HG03571 (cell line): ENCODE results near the gene GNAT2.

Experiments used
- ATAC-seq: cut with Tn5 transposase; IDR thresholded peaks from one replicate; pipeline ENCODE4 v1.9.1; 2021; ENCODE audit not compliant: unreplicated experiment

The GNAT2 gene

DNA sequence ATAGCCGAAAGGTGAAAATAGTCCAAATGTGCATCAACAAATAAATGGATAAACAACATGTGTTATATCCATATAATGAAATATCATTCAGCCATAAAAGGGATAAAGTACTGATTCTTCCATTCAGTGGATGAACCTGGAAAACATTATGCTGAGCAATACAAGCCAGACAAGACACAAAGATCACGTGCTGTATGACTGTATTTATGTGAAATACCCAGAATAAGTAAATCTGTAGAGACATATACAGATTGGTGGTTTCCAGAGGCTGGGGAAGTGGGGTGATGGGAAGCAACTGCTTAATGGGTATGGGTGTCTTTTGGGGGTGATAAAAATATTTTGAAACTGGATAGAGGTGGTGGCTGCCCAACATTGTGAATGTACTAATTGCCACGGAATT is 23.2 kb upstream of the GNAT2 start:
- ATAC-seq: no peak

DNA sequence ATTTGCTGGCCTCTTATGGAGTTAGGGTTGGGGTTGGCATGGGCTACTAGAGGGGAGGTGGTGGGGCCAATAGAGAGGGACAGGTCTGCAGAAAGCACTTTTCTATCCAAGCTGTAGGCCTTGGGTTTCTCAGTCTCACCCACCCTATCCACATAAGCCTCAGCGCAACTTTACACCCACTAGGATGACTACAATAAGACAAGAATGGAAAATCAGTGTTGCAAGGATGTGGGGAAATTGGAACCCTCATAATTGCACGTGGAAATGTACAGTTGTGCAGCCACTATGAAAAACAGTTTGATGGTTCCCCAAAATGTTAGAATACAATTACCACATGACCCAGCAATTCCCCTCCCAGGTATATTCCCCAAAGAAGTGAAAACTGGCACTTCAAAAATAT is 22.4 kb upstream of the GNAT2 start:
- ATAC-seq: no peak

DNA sequence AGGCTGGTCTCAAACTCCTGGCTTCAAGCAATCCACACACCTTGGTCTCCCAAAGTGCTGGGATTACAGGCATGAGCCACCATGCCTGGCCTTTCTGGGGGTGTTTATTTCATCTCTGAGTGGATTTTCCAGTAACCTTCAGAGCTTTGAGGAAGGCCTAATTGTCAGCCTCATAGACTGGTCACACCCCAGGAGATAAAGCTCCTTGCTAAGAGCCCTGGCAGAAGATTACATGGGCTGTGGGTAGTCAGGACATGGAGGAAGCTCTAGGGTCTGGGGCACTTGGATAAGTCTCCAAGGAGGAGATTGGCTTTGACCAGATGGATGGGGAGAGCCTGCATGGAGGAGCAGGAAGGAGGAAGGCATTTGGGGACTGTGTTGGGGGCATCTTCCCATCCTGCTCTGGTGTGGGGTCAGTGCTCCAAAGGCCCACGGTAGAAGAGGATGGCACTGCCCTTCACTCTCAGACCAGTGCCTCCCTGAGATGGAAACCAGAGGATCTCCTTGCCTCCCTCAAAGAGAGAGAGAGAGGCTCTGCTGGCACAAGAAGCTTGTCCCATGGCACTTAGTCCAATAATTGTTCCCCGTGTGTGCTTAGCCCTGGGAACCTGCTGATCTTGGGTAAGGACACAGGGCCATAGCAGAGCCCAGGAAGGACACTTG is 21.8 kb upstream of the GNAT2 start:
- no peak for ATAC-seq

DNA sequence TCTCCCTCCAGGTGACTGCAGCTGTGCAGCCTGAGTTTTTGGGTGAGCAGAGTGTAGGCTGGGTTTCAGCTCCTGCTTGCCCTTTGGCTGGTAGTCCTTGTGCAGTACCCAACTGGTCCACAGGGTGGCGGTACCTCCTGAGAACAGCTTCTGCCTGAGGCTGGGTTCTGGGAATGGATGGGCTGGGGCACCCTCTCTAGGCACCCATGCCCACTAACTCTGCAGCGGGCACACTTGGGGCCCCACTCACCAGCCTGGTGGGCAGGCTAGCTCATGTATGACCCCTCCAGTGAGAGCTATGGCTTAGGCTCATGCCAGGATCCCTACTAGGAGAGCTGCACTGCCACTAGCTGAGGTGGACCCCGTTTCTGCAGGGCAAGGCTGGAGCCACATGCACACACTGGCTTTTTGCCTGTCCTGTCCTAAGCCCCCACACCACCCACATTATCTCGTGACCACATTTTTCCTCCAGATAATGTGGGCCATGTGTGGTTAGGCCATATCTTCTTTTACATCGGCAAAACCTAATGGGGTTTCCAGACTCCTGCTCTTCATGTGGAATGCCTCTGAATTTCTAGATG is 21.0 kb upstream of the GNAT2 start:
- no peak for ATAC-seq

DNA sequence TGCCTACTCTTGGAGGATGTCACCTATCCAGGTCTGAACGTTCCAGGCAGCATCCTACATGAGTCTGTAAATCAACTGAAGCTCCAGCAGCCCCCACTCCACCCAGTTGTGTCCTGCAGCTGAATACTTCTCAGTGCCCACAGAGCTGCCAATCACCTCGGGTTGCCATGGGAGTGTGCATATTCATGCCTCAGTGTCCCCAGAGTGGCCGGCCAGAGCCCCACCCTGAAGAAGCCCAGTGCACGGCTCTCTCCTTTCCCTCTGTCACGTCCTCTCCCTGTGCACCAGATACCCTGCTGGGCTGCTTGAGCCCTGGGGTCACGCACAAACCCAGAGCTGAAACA is 20.4 kb upstream of the GNAT2 start:
- ATAC-seq: no peak

DNA sequence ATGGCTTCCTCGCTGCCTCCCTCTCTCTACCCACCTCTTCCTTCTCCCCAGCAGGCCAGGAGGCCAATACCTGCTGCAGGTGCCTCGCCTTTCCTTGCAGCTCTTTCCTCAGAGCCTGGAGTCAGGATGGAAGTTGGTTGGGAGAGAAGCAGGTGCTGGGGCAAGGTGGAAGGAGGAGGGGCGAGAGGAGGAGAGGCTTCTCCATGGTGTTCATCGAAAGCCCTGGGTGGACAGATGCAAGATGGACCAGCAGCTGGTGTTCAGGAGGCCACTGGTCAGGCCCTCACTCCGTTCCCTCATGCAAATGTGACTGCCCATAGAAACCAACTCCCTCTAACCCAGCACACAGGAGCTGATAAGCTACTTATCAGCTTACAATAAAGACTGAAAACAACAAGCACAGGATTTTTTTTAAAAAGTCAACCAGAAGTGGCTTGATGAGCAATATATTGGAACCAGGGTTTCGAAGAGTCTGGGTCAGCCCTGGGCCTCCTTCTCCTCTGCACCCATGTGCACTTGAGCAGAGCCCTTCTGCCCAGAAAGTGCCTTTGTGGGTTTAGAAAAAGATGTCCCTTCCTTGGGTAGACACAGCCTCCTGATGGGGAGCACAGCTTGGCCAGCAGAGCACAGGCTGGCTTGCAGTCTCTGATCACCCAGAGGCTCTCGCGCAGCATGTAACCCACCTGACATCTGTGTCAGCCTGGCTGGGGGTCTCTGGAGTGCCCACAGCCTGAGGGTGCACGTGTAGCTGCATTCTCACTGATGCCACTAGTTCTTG is 19.8 kb upstream of the GNAT2 start:
- ATAC-seq: no peak

DNA sequence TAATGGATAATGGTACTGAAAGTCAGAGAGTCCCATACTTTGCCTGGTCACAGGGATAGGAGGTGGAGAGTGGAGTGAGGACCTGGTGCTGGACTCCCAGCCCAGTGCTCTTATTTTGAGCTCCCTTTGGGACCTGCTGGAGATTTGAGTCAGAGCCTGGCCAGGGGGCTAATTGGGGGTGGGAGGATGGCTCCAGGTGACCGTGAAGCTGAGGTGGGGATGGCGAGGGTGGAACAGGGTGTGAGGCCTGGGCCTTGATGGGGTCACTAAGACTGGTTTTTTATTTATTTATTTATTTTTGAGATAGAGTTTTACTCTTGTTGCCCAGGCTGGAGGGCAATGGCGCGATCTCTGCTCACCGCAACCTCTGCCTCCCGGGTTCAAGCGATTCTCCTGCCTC is 18.0 kb upstream of the GNAT2 start:
- no peak for ATAC-seq

DNA sequence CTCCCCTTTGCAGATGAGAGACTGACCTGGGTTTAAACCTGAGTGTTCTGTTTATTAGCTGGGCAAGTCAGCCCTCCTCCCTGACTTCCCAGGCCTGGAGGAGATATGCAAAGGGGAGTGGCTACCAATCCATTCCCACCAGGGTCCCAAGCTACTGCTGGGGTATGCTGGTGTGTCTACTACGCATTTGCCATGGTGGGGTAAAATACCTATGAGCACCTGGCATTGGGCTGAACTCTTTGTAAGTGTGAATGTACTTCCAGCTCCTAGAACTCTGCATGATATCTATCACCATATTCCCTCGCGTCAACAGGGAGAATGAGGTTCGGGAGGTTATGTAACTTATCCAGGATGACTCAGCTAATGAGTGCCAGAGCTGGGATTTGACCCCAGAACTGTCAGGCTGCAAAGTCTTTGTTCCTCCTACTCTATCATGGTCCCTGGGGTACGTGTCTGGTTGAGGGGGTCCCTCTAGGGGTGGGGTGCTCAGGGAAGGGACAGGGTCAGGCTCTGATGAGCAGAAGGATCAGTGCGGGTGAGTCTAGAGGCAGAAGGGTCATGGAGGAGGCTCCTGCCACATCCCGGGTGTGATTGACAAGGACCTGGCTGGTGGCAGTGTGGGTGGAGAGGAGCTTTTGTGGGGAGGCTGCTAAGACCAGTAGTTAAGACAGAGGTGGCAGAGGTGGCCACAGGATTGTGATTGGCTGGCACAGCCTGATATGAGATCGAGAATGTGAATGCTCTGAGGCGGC is 17.0 kb upstream of the GNAT2 start:
- ATAC-seq: no peak

DNA sequence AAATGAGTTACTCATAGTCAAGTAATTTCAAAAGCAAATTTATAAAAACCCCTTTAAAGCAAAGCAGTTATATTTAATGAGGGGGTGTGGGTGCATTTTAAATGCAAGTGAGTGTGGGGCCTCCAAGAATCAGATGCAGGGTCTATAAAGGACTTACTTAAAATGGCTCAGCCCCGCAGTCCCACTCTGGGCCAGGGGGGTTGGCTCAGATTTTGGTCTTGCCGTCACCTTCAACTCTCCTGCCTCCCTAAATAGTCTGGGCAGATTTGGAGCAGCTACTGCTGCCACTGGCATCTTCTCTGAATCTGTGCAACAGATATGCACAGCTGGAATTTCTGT is 16.4 kb upstream of the GNAT2 start:
- ATAC-seq: no peak

DNA sequence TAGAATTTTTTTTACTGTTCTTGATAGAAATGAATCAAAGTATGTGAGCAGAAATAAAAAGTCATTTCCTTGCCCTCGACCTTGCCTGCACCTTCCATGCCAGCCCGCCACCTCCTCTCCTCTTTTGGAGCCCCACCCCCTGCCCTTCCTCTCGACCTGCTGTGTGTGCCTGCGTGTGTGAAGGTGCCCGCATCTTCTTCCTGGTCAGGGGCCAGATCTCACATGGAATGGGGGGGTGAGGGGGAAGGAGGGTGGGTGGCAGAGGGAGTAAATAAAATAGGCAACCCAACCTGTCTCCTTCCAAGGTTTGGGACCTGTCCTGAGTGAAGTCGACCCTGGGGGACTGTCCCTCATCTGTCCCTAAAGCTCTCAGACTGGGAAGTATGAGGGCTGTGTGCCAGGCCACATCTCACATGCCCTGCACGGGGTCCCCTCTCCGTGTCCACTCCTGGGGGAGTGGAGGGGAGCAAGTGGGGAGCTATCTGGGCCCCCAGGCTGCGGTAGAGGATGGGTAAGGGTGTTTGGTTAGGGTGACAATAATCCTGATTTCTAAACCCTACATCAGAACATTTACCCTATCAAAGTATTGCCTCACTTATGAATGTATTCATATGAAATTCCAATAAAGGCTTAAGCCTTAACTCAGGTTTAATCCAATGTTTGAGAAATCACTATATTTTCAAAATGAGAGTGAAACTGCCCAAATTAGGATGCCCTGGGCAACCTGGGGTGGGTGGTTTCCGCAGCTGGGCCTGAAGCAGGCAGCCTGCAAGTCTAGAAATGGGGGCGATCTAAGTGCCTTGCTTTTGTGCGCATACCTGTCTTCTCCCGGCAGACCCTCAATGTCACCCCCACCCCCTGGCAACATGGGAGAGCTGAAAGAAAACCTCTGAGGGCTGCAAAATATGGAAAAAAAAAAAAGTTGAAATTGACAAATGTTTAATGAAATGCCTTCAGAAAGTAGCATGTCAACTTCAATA is 15.6 kb upstream of the GNAT2 start:
- ATAC-seq: no peak

DNA sequence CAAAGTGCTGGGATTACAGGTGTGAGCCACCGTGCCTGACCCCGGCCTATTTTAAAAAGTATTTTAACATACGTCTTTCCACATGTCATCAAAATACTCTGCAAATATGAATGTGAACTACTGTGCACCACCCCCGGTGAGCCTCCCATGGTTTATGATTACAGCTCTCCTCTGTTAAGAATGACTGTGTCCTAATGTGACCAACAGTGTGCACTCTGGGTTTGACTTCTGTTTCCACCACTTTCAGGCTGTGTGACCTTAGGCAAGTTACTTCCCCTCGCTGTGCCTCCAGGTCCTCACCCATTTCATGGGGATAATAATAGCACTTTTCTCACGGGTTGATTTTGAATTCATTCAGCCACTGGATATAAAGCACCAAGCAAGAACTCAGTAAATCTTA is 14.9 kb upstream of the GNAT2 start:
- no peak for ATAC-seq

DNA sequence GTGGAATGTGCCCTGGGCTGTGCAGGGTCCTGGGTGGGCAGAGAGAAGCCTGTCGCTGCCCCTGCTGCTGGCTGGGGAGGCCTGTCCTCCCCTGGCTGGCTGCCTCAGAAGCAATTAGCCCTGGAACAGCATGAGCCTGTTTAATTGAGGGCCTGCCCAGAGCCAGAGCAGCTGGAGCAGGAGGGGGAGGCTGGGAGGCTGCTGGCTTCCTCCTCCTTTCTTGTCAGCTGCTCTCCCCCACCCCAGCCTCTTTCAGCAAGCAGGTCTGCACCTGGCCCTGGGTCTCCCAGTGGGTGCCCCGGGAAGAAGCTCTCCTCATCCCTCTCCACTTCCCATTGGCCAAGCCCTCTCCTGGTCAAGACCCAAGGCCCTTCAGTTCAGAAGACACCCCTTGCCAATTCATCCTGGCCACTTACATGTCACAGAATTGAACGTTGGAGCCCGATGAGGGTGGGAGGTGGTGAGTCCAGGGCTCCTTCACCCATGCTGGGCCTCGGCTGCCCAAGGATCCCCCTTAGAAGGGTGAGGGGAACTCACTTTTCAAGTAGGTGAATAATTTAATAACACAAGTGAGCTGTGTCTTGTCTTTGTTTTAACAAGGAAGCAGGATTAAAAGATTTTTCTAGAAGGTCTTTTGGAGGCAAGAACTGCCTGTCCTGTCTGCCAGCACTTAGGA is 13.4 kb upstream of the GNAT2 start:
- no peak for ATAC-seq

DNA sequence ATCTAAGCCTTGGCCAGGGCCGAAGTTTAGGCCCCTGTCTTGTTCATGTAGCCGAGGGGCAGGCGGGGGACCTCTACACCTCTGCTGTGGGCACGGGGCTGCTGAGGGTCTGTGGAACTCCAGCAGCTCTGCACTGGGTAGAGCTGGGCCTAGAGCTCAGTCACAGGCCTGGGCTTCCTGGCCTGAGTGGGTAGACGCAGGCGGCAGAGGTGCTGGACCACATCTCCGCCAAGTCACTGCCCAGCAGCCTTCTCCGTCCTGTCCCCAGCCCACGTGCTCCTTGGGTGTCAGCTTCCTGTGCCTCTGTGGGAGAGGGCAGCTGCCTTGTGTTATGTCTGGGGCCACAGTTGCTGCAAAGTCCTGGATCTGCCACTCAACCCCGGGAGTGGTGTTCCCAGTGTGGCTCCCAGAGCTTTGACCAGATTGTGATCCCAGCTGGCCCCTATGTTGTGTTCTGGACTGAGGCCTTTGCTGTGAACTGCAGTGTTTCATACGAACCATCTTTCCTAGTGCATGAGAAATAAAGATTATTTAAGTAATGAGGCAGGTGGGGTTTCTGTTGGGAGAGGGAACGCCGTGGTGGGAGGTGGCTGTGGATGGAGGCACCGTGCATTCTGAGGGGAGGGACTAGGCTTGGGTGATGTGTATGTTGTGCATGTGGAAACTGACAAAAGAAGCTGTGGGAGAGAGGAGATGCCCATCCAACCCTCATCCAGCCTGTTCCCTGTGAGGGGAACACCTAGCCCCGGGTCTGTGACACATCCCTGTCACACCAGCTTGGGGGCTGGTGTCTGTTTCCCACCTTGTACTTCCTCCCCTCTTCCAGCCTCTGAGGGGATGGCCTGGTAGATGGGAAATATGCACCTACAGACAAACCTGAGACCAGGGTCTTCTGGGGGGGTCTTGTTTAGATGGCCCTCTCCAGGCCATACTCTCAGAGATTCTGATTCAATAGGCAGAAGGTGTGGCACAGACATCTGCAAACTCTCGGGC is 12.4 kb upstream of the GNAT2 start:
- ATAC-seq: no peak

DNA sequence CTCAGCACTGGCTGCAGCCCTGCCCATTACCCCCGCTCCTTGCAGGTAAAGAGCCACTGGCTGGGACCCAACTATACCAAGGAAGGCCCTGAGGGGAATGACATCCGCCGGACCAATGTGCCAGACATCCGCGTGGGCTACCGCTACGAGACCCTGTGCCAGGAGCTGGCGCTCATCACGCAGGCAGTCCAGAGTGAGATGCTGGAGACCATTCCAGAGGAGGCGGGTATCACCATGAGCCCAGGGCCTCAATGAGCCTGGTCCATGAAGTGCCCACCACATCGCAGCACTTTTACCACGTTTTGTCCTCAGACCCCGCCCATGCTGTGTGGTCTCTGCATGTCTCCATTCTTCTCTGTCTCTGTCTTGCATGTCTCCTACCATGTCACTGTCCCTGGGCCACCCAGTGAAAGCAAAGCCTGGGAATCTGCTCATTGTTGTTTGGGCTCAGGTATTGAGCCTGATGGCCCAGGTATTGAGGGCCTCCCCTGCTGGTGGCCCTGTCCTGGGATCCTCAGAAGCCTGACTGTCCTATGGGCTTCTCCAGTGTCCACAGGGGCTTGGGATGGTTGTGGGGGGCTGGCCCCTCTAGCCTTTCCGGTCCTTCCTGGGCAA is 11.6 kb upstream of the GNAT2 start:
- no peak for ATAC-seq

DNA sequence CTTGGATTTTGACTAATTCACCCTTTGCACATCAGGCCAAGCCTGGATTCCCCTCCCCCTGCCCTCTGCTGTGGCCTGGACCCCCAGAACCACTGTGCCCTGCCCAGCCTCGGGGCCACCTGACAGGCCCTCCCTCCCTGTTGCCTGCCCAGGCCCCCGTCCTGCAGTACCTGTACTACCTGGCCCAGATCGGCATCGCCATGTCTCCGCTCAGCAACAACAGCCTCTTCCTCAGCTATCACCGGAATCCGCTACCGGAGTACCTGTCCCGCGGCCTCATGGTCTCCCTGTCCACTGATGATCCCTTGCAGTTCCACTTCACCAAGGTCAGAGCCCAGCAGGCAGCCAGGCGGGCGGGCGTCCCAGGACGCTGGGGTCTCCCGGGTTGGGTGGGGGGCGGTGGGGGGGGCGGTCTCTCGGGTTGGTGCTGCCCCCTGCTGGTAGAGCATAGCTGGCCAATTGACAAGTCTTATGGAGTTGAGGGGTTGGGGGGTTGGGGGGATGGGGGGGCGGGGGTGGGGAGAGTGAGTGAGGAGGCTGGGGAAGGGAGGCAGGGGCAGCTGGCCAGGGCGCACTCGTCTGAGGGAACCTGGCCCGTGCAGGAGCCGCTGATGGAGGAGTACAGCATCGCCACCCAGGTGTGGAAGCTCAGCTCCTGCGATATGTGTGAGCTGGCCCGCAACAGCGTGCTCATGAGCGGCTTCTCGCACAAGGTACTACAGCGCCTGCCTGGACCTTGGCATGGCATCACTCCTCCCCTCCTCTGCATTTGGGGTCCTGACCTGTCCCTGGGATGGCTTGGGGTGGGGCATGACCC is 10.9 kb upstream of the GNAT2 start:
- ATAC-seq: no peak

DNA sequence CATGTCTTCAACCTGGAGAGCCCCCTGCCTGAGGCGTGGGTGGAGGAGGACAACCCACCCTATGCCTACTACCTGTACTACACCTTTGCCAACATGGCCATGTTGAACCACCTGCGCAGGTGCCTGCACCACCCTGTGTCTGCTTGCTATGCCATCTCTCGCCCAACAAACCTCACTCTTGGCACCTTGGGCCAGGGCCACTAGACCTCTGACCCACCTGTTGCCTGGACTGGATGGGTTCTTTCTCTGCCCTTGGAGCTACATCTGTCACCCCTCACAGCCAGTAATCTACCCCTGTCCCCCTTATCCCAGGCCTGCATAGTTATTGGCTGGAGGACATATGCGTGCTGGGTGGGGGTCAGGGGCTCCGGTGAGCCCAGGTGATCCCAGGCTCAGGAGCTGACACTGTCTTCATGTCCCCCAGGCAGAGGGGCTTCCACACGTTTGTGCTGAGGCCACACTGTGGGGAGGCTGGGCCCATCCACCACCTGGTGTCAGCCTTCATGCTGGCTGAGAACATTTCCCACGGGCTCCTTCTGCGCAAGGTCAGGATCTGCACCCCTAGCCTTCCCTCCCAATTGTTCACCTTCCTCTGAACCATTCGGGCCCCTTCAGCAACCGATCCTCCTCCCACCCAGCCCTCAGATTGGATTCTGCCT is 10.1 kb upstream of the GNAT2 start:
- ATAC-seq: no peak
